Effector memory CD8-positive, alpha-beta T cell (primary cell): ENCODE results near the gene CREB5.

Source experiments
- ATAC-seq: fragments of 150-1000 bp; cut with Tn5 transposase; replicated peaks from 2 replicates; pipeline ENCODE4 v1.10.0; 2021; ENCODE audit warnings: mild to moderate bottlenecking, moderate library complexity
- DNase-seq, 3 experiments: peaks; one replicate each; pipeline ENCODE4 v3.0.0; 2021
- H3K27ac Mint-ChIP-seq, 2 donors: one replicate each; pipeline ENCODE4 v1.8.0; 2022; ENCODE audit warnings: mild to moderate bottlenecking in 2 of 2, mixed read lengths in 2 of 2, moderate library complexity in 2 of 2
- H3K27me3 Mint-ChIP-seq, 2 donors: one replicate each; pipeline ENCODE4 v1.8.0; 2022; ENCODE audit warnings: mixed read lengths in 2 of 2
- H3K36me3 Mint-ChIP-seq: one replicate; pipeline ENCODE4 v1.8.0; 2022; ENCODE audit warnings: mild to moderate bottlenecking, moderate library complexity, mixed read lengths; ENCODE audit not compliant: insufficient read depth
- H3K4me1 Mint-ChIP-seq, 2 donors: one replicate each; pipeline ENCODE4 v1.8.0; 2022; ENCODE audit warnings: low read depth in 2 of 2, mixed read lengths in 2 of 2
- H3K4me3 Mint-ChIP-seq, 2 donors: one replicate each; pipeline ENCODE4 v1.8.0; 2022; ENCODE audit warnings: mild to moderate bottlenecking in 2 of 2, mixed read lengths in 2 of 2, moderate library complexity in 2 of 2
- H3K9me3 Mint-ChIP-seq, 2 donors: one replicate each; pipeline ENCODE4 v1.8.0; 2022; ENCODE audit warnings: mixed read lengths in 2 of 2

The CREB5 gene

DNA sequence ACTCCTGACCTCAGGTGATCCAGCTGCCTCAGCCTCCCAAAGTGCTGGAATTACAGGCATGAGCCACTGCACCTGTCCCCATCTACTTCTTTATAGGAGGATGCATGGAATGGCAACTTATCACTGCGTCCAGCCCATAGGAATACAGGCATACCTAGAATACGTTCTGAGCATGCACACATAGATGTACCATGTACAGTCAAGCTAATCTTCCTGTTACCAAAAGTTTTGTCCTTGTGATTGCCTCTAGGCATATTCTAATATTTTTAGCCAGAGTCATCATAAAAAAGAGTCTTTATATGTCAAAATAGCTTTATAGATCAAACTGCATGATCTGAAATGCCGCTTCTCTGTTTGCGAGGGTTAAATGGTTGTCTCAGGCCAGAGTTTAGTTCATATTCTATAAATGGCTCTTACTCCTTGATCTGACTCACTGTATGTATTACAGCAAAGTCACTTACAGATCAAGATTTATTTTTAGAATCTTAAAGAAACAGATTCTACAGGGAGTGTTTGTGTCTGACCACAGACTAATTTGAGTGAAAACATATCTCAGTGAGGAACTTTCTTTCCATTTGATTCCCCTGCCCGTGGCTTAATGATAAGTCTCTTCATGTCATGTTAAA is 210.9 kb downstream of the CREB5 start:
- DNase-seq (no peak), ATAC-seq (no peak)
- H3K36me3 Mint-ChIP-seq = no peaks in the 10 kb centered on the region
- H3K4me1 Mint-ChIP-seq = no peaks in the 10 kb centered on the region
- H3K27me3 Mint-ChIP-seq = peaks cover 12 to 18% of the 10 kb centered on the region in 2 donors
- no peak overlapping the region for H3K27ac Mint-ChIP-seq
- no peak overlapping the region for H3K4me3 Mint-ChIP-seq
- no peaks in the 10 kb centered on the region for H3K9me3 Mint-ChIP-seq

DNA sequence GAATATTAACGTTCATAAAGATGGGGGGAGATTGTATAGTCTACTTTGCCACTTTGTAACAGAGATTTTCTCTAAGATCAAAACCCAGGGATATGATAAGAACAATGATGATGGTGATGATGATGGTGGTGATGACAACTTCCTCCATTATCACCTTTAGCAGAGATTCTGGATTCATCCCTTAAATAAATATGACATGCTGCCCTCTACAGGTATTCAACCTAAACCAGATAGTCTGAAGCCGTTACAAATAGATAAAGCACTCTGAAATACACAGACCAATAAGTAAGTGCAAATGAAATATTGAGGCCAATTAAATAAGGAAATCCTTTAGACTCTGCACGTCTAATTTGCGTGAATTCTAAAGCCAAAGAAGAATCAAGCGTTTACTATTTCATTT is 211.5 kb downstream of the CREB5 start:
- Mint-ChIP-seq H3K4me1 (no peaks in the 10 kb centered on the region), H3K9me3 (no peaks in the 10 kb centered on the region), H3K27me3 (peaks cover 16 to 22% of the 10 kb centered on the region in 2 donors), H3K36me3 (no peaks in the 10 kb centered on the region), H3K4me3 (no peak overlapping the region), H3K27ac (no peak overlapping the region)
- no peak for DNase-seq
- no peak for ATAC-seq

DNA sequence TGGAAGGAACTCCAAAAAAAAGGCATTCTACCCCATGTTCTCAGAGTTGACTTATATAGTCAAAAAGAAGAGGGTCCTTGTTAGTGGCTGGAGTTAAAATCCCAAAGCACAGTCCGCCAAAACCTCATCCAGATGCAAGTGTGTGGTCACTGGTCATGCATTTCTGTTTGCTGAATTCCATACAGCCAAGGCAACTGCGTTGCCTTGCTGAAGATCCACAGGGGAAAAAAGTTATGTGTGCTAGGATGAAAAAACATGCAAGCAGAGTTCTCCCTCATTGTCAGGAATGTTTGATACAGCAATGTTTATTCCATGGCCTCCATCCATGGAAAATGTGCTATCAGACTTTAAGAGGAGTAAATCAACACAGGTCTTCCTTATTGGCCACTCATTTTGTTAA is 213.1 kb downstream of the CREB5 start:
- no peaks in the 10 kb centered on the region for H3K4me1 Mint-ChIP-seq
- peaks cover 14 to 20% of the 10 kb centered on the region in 2 donors for H3K27me3 Mint-ChIP-seq
- no peaks in the 10 kb centered on the region for H3K36me3 Mint-ChIP-seq
- H3K27ac Mint-ChIP-seq = no peak overlapping the region
- no peak for ATAC-seq
- no peak for DNase-seq
- H3K9me3 Mint-ChIP-seq = no peaks in the 10 kb centered on the region
- H3K4me3 Mint-ChIP-seq = no peak overlapping the region

DNA sequence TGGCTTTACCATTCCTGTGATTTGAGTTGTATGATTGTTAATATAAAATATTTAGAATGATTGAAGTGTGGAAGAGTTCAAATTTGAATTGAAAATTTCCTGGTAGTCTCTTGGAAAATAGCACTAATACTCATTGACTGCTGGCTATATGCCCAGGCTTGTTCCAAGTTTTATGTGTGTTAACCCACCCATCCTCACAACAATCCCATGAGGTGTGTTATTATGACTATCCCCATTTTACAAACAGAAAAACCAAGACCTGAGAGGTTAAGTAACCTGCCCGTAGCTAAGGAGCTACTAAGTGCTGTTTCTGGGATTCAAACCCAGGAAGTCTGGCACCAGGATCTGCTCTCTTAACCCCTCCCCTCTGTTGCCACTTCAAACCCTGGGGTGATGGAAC is 213.9 kb downstream of the CREB5 start:
- no peaks in the 10 kb centered on the region for H3K9me3 Mint-ChIP-seq
- no peaks in the 10 kb centered on the region for H3K4me1 Mint-ChIP-seq
- DNase-seq (no peak), ATAC-seq (no peak)
- no peak overlapping the region for H3K4me3 Mint-ChIP-seq
- H3K27me3 Mint-ChIP-seq = peaks cover 8 to 16% of the 10 kb centered on the region in 2 donors
- no peak overlapping the region for H3K27ac Mint-ChIP-seq
- no peaks in the 10 kb centered on the region for H3K36me3 Mint-ChIP-seq

DNA sequence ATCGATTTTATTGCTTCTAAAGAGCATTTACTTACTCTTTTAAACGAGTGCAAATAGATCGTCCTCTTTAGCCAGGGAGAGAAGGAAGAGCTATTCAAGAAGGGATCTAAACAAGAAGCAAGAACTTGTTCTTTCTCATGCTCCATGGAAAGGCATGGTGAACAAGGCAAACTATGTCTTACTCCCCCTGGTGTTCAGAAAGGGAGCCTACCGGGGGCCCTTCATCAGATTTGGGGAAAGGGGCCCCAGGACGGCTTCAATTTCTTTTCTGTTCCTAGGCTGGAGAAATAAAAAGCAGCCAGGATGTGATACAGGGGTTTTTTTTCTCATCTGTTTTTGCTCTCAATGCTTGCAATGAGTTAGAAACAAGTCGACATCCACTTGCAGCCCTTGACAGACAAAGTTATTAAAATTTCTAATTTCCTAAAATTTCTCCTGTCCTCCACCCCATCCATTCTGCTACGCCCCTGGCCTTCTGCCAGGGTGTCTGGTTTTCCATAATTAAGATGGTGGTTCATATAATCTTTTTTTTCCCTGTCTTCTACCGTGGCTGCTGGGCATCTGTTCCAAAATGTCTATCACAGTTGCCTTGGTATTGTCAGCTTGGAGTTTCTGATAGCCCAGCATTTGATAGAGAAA is 214.4 kb downstream of the CREB5 start:
- Mint-ChIP-seq H3K9me3 (no peaks in the 10 kb centered on the region), H3K4me3 (no peak overlapping the region), H3K36me3 (no peaks in the 10 kb centered on the region), H3K4me1 (no peaks in the 10 kb centered on the region), H3K27ac (no peak overlapping the region), H3K27me3 (peaks cover 8 to 19% of the 10 kb centered on the region in 2 donors)
- ATAC-seq (no peak), DNase-seq (peak in 1 of 3 experiments; percentile 8)

DNA sequence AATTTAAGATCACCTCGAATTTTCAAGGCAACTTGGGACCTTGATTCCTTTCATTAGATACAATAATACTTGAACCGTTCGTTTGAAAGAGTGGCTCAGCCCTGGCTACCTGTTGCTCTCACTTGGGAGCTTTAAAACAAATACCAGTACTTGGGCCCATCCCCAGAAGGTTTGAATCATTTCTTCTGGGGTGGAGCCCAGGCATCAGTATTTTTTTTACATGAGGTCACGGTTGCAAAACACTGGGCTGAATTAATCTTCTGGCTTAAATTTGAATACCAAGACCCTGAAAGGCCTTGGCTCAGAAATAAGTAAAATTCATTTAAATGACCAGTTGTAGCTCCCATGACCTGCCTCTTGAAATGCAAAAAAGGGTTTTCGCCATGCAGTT is 214.9 kb downstream of the CREB5 start:
- ATAC-seq (no peak), DNase-seq (no peak)
- no peaks in the 10 kb centered on the region for H3K9me3 Mint-ChIP-seq
- no peaks in the 10 kb centered on the region for H3K36me3 Mint-ChIP-seq
- no peak overlapping the region for H3K4me3 Mint-ChIP-seq
- H3K4me1 Mint-ChIP-seq = no peaks in the 10 kb centered on the region
- no peak overlapping the region for H3K27ac Mint-ChIP-seq
- H3K27me3 Mint-ChIP-seq = peaks cover 8 to 21% of the 10 kb centered on the region in 2 donors

DNA sequence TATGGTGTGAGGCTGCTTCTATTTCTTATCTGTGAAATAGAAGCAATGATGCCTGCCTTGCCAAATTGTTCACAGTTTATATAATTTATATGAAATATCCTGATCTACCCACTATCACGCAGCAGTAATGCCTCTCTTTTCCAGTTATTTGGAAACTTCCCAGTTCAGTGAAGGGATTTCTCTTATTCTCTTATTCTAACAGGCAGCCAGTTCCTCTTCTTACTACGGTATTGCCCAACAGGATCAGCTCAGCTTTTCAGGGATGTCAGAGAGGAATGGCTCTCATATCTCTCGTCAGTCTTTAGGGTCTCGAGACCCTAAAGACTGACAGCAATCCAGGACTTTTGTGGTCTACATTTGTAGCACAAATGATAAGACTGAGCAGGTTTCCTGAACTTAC is 215.6 kb downstream of the CREB5 start:
- ATAC-seq = no peak
- H3K9me3 Mint-ChIP-seq = no peaks in the 10 kb centered on the region
- H3K4me1 Mint-ChIP-seq = no peaks in the 10 kb centered on the region
- DNase-seq = no peak
- no peak overlapping the region for H3K4me3 Mint-ChIP-seq
- no peak overlapping the region for H3K27ac Mint-ChIP-seq
- no peaks in the 10 kb centered on the region for H3K36me3 Mint-ChIP-seq
- H3K27me3 Mint-ChIP-seq = peaks cover 8 to 21% of the 10 kb centered on the region in 2 donors

DNA sequence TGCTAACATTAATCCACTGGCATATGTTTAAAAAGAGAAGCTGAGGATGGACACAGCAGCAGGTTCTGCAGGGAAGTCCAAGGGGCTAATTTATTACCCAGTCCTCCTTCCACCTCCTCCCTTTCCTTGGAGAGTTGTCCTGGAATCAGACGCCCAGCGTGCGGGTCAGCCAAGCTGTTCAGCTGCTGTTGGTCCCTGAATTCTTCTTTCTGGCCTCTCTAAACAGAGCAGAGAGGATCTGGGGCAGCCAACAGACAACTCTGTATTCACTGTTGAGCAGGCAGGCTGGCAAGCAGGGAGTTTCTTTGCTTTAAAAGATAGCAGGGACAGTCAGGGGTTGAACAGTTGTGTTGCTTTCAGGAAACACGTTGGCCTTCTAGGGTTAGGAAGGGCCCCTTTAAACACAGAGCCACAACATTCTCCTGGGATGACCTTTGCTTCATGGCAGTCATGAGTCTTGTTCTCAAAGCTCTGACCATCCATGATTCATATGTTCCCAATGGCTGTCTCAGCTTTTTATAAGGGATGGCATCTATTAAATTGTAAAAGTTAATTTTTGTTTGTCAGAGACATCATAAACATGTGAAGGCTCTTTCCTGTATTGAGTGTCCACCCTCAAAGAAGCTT is 217.0 kb downstream of the CREB5 start:
- no peak overlapping the region for H3K4me3 Mint-ChIP-seq
- no peak overlapping the region for H3K27ac Mint-ChIP-seq
- H3K4me1 Mint-ChIP-seq = no peaks in the 10 kb centered on the region
- H3K9me3 Mint-ChIP-seq = no peaks in the 10 kb centered on the region
- peaks cover 8 to 21% of the 10 kb centered on the region in 2 donors for H3K27me3 Mint-ChIP-seq
- no peaks in the 10 kb centered on the region for H3K36me3 Mint-ChIP-seq
- no peak for DNase-seq
- no peak for ATAC-seq

DNA sequence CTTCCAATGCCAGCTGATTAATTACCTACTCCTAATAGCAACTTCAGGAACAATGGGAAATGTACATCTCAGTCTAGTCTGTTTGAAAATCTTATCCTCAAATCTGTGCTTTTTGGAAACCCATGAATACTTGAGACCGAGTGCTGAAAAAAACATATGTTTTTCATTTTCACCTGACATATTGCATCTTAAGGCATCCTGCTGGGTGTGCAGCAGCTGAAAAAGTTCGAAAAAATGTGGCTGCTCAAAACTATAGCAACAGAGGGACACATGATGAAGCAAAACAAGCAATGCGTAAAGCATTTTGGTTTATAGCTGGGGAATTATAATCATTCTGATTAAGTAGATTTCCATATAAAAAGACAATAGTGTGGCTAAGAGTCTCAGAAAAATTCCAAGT is 218.0 kb downstream of the CREB5 start:
- H3K4me3 Mint-ChIP-seq = no peak overlapping the region
- DNase-seq (no peak), ATAC-seq (no peak)
- H3K27me3 Mint-ChIP-seq = peaks cover 8 to 16% of the 10 kb centered on the region in 2 donors
- H3K4me1 Mint-ChIP-seq = no peaks in the 10 kb centered on the region
- no peaks in the 10 kb centered on the region for H3K9me3 Mint-ChIP-seq
- H3K27ac Mint-ChIP-seq = no peak overlapping the region
- no peaks in the 10 kb centered on the region for H3K36me3 Mint-ChIP-seq

DNA sequence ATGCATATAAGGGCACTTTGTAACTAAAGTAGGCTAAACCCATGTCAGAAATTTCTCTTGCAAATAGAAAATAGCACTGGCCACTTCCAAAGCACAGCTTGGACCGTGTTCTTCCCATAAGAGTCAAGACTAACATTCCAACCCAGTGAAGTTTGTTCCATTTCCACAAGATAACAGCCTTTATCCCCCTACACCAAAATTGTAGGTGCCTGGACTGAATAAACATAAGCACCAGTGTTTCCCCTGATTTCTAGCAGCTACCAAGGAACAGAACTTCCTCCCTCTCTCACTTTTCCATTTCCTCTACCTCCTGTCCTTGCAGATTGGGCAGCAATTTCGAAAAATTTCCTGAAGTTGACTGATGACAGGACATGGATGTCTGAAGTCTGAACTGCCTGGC is 219.7 kb downstream of the CREB5 start:
- DNase-seq = no peak
- no peak for ATAC-seq
- no peak overlapping the region for H3K27ac Mint-ChIP-seq
- no peaks in the 10 kb centered on the region for H3K36me3 Mint-ChIP-seq
- H3K4me3 Mint-ChIP-seq = no peak overlapping the region
- H3K4me1 Mint-ChIP-seq = no peaks in the 10 kb centered on the region
- H3K9me3 Mint-ChIP-seq = no peaks in the 10 kb centered on the region
- H3K27me3 Mint-ChIP-seq = peaks cover 8 to 24% of the 10 kb centered on the region in 2 donors

DNA sequence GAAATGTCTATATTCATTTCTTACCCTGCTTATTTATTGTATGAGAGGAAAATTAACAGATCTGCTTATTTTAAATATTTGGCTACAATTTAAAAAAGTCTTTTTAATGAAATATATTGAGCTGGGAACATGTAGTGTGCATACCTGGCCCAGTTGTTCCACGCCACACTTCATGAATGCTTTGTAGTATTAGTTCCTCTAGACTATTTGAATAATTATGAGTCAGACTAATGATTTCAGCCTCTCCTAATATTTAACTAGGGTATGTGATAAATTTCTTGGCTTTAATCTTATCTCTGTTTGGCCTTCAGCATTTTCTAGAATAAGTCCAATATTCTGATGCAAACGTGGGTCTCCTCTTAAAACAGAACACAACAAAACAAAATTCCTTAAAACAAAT is 226.6 kb downstream of the CREB5 start:
- ATAC-seq (no peak), DNase-seq (no peak)
- peaks cover 0 to 18% of the 10 kb centered on the region in 2 donors for H3K27me3 Mint-ChIP-seq
- no peak overlapping the region for H3K27ac Mint-ChIP-seq
- H3K36me3 Mint-ChIP-seq = no peaks in the 10 kb centered on the region
- no peaks in the 10 kb centered on the region for H3K4me1 Mint-ChIP-seq
- H3K4me3 Mint-ChIP-seq = no peak overlapping the region
- no peaks in the 10 kb centered on the region for H3K9me3 Mint-ChIP-seq

DNA sequence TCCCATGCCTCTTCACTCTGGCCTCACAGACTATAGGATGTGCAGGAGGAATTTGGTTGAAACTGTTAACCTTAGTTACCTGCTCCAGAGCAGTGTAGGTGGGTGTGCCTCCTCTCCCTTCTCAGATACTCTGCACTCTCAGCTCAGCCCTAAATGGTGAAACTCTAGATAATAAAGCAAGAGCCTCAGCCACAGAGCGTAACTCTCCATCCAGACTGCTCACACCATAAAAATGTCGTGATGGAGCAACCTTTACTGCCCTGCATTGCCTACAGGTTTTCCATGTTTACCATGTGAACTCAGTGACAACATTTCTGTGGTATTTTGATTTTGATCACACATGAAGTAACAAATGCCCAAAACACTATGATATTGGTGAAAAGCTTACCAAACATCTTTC is 227.7 kb downstream of the CREB5 start:
- H3K36me3 Mint-ChIP-seq = no peaks in the 10 kb centered on the region

DNA sequence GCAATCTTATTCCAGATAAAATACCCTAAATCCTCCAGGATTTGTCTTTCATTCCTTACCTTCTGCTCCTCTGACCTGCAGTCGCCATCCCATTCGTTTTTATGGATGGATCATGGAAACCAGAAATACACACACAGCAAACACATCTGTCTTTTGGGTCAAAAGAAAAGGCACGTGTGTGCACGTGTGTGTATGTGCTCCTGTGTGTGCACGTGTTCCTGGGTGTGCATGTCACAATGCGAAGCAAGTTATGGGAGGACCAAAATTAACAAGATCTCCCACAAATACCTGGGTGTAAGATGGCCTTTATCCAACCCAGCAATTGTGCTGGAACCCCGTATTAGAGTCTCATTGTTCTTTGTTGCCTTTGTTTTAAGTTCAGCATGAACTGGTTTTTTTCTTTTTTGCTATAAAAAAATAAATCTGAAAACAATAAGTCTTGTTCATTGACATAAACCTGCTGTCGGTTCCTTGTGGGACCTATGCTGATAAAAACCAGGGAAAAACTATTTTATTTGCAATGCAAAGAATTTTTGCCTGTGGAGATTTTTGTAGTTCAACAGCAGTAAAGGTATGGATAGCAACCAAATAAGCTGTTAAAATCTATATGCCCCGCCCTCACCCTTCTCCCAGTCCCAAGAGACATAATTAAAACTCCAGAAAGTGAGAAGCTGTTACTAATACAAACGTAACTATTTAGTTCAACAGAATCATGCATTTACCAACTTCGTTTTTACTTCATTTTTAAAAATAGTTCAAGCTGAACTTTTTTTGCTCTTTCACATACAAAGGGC is 229.6 kb downstream of the CREB5 start:
- ATAC-seq (no peak), DNase-seq (no peak)
- Mint-ChIP-seq H3K36me3 (no peaks in the 10 kb centered on the region), H3K4me1 (no peaks in the 10 kb centered on the region), H3K4me3 (no peak overlapping the region), H3K27me3 (peaks cover 0 to 11% of the 10 kb centered on the region in 2 donors), H3K9me3 (no peaks in the 10 kb centered on the region), H3K27ac (no peak overlapping the region)

More for the DNA sequence above, 227.7 kb downstream of the CREB5 start:
- DNase-seq = no peak
- H3K9me3 Mint-ChIP-seq = no peaks in the 10 kb centered on the region
- no peaks in the 10 kb centered on the region for H3K4me1 Mint-ChIP-seq
- ATAC-seq = no peak
- H3K27me3 Mint-ChIP-seq = peaks cover 0 to 19% of the 10 kb centered on the region in 2 donors
- no peak overlapping the region for H3K27ac Mint-ChIP-seq
- H3K4me3 Mint-ChIP-seq = no peak overlapping the region
